Measurements from ENCODE around the gene TMEM139.

Gene TMEM139

DNA sequence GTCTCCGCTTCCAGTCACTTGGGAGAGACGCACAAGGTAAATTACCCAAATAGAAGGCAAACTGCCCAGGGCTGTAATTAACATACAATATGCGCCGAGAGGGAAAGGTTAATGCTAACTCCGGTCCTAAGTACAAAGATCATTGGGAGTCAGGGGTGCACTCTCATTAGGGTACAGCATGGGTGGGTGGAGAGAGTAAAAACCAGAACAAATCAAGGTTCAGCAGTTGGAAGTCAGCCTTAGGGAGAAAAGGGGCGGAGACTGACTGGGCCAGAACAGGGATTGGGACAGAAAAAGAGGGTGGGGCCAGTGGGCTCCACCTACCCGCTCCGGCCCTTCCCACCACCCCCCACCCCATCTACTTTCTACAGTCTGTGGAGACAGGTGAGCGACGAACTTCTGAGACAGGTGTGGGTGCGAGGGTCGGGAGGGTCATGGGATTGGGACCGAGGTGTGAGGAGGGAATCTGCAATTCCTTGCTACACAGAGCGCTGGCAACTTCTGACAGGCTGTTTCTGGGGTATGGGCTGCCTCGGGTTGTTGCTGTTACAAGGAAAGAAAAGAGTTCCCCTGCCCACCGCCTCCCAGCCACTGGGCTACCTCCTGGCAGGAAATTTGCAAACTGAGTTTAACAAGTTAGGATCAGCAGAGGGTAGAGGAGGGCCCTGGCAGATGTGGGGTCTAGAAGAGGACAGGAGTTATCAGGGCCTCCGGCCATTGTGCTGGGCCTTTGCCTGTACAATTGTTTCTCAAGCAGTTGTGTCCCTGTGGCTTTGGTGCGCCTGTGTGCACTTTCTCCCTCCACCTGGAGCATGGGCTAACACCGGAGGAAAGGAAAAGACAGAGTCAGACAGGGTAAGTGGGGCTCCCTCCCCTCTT is at the start of gene TMEM139:
TMEM139 (plus strand) TSS at position 368 of the 879 bp plus-strand sequence. CDS start 1,000 bp downstream, outside the sequence.
- no peak for DNase-seq

DNA sequence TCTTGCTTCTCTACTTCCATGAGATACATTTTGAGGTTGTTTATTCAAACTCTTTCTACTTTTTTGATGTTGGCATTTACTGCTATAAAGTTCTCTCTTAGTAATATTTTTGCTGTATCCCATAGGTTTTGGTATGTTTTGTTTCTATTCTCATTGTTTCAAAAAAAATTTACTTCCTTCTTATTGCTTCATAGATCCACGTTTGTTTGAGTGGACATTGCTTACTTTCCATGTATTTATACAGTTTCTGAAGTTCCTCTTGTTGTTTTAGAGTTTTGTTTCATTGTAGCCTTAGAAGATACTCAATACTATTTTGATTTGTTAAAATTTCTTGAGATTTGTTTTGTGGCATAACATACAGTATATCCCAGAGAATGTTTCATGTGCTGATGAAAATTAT is 49.2 kb upstream of the TMEM139 start:
- no peak for DNase-seq

- no peak for DNase-seq
Measured at GRCh38 chr7:143236408-143236990, 48.3 kb upstream of the TMEM139 start.

DNA sequence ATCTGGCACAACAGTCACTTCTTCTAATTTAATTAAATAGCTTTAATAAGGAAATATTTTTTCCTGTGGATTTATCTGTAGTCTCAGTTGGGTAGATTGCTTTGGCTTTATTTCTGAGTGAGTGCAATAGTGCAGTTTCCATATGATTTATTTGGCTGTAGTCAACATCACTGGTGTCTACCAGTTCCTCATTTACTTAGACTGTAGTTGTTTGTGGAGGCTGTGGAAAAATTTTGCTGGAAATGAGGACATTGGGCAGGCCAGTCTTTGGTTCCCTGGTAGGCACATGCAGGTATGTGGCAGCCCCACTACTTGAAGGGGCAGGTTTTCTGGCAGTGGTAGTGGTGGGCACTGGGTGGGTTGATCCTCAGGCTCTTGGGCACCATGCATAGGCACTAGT is 47.4 kb upstream of the TMEM139 start:
- no peak for DNase-seq

GRCh38 chr7:143238289-143238980 is 46.3 kb upstream of the TMEM139 start:
- DNase-seq, result no peak

GRCh38 chr7:143239813-143240212 is 44.9 kb upstream of the TMEM139 start:
- no peak for DNase-seq

DNA sequence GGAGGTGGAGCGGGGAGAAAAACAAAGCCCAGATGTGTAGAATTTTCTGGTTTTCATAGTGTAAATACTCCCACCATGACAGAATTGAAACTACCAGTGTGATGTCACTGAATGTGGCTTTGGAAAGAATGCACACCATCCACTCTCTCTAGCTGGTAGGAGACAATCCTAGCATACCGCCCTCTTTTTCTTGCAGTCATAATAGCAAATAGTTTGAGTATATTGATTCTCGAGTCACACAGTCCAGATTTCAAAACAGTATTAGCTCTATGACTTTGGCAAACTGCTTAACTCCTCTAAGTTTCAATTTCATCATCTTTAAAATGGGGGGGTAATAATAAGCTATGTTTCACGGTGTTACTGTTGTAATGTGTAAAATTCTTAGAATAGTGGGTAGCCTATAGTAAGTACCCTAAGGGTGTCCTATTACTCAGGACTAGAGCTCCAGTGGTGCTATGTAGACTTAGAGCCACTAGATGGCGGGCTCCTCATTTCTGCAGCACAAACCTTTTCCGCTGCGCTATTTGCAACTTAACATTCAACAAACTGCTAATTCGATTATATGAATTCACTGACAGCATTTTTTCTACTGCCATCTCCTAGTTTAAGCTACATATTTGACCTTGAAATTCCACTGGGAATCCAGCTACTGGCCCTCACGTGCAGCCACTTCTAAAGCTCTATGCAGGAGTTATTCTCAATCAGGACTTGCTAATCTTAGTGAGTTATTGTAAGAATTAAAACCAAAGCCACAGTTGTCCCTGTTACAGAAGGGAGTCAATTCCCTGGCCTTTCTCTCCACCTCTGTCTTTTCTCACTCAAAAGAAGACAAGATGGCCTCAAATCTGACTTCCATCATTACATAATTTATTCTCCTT is 44.2 kb upstream of the TMEM139 start:
- DNase-seq, result peak; percentile 30

DNA sequence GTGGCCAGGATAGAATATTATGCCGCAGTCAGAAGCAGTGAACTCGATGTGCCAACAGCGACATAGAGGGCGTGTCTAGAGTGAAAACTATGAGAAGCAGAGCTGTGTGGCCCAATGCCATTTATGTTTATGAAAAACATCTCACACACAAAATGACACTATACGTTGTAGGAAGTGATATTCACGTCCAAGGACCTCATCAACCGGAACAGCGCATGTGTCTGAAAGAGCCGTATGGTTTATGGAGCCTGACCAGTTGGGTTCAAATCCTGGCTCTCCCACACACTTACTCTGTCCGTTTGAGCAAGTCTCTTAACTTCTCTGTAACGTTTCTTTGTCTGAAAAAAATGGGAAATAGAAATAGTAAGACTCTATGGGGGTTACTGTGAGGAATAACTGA is 42.5 kb upstream of the TMEM139 start:
- DNase-seq, result no peak

- DNase-seq, result no peak
Measured at GRCh38 chr7:143243111-143243510, 41.6 kb upstream of the TMEM139 start.

- no peak for DNase-seq
Measured at GRCh38 chr7:143243614-143244013, 41.1 kb upstream of the TMEM139 start.

- no peak for DNase-seq
Measured at GRCh38 chr7:143244321-143244720, 40.4 kb upstream of the TMEM139 start.

GRCh38 chr7:143245123-143245522 is 39.6 kb upstream of the TMEM139 start:
- DNase-seq, result no peak

DNA sequence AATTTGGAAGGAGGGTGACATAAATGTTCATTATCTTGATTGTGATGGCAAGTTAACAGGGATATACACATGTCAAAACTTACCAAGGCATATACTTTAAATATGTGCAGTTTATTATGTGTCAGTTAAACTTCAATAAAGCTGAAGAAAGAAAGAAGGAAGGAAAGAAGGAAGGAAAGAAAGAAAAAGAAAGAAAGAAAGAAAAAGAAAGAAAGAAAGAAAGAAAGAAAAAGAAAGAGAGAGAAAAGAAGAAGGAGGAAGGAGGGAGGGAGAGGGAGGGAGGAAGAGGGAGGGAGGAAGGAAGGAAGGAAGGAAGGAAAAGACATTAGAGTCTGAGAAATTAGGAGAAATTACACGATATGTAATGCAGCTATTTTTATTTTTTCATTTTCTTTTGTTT is 37.4 kb upstream of the TMEM139 start:
- DNase-seq, result no peak

- DNase-seq, result no peak
Measured at GRCh38 chr7:143248761-143249354, 35.9 kb upstream of the TMEM139 start.

GRCh38 chr7:143250199-143250598 is 34.6 kb upstream of the TMEM139 start:
- no peak for DNase-seq

- DNase-seq, result no peak
Measured at GRCh38 chr7:143250822-143251221, 33.9 kb upstream of the TMEM139 start.

- no peak for DNase-seq
Measured at GRCh38 chr7:143252006-143252405, 32.8 kb upstream of the TMEM139 start.

DNA sequence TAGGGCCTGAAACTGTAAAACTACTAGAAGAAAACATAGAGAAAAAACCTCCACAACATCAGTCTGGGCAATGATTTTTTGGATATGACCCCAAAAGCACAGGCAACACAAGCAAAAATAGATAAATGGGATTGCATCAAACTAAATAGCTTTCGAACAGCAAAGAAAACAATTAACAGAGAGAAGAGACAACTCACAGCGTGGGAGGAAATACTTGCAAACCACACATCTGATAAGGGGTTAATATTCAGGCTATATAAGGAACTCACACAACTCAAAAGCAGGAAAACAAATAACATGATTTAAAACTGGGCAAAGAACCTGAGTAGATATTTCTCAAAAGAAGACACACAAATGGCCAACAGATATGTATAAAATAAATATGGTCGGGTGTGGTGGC is 29.2 kb upstream of the TMEM139 start:
- DNase-seq, result no peak

GRCh38 chr7:143256325-143256724 is 28.4 kb upstream of the TMEM139 start:
- no peak for DNase-seq

- DNase-seq, result no peak
Measured at GRCh38 chr7:143256932-143257331, 27.8 kb upstream of the TMEM139 start.

DNA sequence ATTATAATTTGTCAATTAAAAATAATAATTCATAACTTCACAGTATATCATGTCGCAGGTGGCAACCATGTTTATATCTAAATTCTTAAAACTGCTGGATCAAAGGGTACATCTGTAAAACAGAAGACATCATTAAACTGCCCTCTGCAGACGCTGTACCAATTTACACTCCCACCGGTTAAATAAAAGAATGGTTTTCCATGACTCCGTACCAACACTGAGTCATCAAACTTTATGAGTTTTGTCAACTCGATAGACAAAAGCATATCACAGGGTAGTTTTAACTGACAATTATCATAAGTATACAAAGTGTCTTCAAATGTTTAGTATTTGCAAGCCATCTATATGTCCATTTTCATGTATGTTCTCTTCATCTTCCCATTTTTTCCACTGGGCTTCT is 27.3 kb upstream of the TMEM139 start:
- no peak for DNase-seq

DNA sequence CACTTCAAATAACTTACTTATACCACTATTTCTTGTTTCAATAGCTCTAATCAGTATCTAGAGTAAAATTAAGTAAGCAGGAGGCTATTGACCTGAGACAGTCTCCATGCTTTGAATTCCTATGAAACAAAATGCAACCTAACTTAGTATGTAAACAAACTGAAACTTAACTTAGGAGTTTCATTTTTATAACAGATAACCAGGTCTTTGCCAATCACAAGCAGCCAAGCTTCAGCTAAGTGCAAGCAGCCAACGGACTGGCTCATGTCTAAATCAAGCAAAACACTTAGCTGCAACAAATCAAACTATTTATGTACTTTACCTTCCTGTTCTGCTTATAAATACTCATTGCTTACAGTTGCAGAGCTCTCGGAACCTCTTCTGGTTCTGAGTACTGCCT is 25.9 kb upstream of the TMEM139 start:
- DNase-seq, result no peak
